GM19452 (cell line): ENCODE results near the gene CTNNB1.

Experiments used
- ATAC-seq: cut with Tn5 transposase; IDR thresholded peaks from one replicate; pipeline ENCODE4 v1.9.1; 2021; ENCODE audit not compliant: unreplicated experiment

CTNNB1 gene

DNA sequence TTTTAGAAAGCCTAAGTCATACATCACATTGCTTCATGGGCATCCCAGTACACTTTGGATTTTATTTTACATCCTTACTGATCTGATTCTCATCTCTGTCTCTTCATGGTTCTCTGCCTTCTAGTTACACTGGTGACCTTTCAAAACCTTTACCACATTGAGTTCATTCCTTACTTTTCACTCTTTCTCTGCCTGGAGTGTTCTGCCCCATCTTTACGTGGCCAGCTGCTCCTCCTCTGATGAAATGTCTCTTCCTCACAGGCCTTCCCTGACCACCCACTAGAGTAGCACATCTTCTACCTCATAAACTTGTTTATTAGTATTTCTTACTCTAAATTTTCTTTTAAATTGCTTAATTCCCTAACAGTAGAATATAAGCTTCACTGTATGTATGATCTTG lies 17.7 kb downstream of the CTNNB1 start:
- ATAC-seq, result no peak

DNA sequence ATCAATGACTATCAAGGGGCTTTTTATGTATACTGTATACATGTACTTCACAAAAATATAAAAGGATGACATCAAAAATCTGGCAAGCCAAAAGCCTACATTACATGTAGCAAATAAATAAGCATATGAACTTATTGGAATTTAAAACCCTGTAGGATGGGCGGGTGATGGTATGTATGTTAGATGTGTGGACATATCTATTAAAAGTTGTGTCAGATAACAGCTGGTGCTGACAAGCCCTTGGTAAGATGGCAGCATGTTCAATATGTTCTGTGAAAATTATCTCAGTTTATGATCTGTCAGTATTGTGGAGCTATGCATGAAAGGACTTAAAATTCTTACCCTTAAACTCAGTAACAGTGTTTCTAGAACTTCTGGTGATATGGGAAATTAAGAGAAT lies 20.1 kb downstream of the CTNNB1 start:
- no peak for ATAC-seq

DNA sequence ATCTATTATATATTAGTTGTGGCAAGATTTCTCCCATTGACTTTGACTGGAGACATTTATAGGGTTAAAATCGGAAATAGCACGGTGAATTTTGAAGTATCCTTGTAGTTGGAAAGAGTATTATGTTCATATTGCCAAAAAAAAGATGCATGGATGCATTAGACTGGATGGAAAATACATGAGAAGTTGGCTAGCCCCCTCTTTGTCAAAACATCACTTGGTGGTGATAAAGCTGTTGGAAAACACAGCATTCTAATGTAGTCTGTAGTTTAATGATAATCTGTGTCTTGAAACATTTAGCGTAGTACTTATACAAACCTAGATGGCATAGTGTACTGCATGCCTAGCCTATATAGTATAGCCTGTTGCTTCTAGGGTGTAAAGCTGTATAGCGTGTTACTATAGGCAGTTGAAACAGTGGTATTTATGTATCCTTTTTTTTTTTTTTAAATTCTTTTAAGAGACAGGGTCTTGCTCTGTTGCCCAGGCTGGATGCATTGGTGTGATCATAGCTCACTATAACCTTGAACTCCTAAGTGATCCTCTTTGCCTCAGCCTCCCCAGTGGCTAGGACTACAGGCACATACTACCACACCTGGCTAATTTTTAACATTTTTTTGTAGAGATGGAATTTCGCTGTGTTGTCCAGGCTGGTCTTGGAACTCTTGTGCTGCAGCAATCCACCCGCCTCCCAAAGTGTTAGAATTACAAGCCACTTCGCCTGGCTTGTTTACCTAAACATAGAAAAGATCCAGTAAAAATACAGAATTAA lies 21.8 kb downstream of the CTNNB1 start:
- ATAC-seq, result no peak

DNA sequence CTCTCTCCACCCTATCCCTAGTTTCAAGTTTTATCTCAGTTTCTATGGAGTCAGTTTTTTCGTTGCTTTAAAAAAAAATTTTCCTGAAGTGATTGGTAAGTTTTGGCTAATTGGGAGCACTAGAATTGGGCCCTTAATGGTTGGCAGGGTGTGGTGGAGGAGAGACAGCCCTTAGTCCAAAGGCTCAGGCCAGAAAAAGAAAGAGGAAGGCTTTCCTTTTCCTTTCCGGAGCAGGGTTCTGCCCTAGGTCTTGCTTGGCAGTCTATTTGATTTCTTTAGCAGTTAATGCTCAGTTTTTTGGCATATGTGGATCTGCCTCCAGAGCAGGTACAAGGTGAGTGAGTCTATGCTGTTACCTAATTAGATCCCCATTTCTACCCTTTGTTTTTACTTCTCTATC lies 22.7 kb downstream of the CTNNB1 start:
- no peak for ATAC-seq

DNA sequence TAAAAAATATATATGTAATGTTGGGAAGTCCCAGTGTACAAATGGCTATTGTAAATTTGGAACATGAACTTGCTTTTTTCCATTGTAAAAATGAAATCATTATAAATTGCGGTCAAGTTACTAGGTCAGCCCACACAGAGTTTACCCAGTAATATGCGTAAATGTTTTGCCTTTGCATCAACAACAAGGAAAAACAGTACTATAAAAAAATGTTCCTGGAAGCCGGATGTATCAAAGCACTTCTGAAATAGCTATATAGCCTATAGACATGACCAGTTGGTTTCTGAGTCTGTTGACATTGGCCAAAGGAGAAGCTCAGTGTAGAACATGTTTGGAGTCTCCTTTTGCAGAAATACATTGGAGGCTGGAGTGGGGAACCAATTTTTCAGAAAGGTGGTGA lies 23.2 kb downstream of the CTNNB1 start:
- ATAC-seq, result no peak

DNA sequence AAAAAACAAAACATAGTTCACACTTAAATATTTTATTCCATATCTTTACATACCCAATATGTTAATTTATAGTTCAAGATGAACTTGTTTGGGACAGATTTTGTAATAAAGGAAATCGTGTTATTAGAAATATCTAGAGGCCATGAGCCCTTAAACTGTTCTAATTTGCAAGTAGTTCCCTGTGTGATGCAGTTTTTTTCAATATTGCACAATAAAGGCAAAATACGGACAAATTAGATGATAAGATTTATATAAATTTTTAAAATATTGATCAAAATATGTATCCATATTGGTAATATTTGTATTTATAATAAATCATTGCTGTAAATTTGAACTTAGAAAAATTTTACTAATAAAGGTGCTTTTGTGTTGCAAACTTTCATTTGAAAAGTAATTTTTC lies 23.8 kb downstream of the CTNNB1 start:
- ATAC-seq, result no peak

DNA sequence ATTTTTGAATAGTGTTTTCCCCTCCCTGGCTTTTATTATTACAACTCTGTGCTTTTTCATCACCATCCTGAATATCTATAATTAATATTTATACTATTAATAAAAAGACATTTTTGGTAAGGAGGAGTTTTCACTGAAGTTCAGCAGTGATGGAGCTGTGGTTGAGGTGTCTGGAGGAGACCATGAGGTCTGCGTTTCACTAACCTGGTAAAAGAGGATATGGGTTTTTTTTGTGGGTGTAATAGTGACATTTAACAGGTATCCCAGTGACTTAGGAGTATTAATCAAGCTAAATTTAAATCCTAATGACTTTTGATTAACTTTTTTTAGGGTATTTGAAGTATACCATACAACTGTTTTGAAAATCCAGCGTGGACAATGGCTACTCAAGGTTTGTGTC lies 24.4 kb downstream of the CTNNB1 start:
- ATAC-seq, result no peak

DNA sequence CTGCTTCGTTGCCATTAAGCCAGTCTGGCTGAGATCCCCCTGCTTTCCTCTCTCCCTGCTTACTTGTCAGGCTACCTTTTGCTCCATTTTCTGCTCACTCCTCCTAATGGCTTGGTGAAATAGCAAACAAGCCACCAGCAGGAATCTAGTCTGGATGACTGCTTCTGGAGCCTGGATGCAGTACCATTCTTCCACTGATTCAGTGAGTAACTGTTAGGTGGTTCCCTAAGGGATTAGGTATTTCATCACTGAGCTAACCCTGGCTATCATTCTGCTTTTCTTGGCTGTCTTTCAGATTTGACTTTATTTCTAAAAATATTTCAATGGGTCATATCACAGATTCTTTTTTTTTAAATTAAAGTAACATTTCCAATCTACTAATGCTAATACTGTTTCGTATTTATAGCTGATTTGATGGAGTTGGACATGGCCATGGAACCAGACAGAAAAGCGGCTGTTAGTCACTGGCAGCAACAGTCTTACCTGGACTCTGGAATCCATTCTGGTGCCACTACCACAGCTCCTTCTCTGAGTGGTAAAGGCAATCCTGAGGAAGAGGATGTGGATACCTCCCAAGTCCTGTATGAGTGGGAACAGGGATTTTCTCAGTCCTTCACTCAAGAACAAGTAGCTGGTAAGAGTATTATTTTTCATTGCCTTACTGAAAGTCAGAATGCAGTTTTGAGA lies 25.0 kb downstream of the CTNNB1 start:
- ATAC-seq, result no peak

DNA sequence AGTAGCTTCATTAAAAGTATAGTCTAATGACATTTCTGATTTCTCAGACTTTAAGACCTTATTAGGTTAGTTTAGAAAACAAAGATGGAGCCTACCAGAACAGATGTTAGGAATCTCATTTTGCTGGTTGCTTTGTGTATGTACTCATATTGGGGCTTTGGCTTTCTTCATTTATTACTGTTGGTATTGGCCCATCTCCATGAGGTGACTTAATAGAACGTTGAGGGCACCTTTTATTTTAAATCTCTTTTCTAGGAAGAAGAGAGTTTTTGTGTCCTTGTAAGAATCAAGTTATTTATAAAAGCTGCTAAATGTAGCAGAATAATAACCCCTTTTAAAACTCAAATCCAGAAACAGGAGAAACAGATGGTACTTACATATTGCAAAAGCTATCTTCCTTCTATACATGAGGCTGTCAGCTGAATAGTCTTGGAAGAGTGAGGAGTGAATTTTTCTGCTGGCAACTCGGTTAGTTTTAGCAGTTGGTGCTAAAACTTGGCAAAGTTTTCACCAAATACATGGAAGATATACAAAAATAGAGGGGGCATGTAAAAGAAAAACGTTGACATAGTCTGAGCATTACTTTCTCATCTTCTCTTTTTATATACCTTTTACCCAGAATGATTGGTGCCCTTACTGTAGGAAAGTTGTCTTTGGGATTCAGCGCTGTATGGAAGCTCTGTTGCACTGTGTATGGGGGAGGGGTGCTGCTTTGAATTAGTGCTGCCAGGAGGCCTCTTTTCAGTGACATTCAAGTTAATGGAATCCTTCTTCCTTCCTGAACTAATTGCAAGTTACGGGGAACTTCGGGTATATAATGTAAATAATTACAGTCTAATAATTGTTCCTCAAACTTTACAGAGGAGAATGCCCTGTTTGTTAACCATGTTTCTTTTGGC lies 35.8 kb downstream of the CTNNB1 start:
- ATAC-seq, result no peak

DNA sequence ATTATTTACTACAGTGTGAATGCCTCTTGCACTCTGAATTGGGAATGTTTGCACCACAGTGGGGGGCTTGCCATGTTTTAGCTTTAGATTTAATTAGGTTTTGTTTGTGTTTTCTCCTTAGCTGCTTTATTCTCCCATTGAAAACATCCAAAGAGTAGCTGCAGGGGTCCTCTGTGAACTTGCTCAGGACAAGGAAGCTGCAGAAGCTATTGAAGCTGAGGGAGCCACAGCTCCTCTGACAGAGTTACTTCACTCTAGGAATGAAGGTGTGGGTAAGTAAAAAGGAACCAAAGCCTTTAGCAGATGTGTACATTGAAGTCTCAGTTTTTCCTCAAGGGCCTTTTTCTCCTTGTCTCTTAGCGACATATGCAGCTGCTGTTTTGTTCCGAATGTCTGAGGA lies 36.9 kb downstream of the CTNNB1 start:
- no peak for ATAC-seq

DNA sequence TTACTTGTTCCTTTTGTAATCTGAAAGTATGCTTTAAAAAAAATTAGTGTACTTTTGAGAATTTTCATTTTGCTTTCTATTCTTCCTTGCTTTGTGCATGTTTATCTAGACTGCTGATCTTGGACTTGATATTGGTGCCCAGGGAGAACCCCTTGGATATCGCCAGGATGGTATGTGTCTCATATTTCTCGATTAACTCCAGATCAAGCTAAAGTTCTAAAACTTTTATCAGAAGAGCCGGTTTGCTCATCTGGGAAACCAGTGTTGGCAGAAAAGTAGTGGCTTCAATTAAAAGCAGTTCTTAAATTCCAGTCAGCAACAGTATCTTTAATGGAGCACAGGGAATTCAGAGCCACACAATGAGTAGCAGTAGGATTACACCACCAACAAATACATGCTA lies 38.6 kb downstream of the CTNNB1 start:
- ATAC-seq, result no peak

DNA sequence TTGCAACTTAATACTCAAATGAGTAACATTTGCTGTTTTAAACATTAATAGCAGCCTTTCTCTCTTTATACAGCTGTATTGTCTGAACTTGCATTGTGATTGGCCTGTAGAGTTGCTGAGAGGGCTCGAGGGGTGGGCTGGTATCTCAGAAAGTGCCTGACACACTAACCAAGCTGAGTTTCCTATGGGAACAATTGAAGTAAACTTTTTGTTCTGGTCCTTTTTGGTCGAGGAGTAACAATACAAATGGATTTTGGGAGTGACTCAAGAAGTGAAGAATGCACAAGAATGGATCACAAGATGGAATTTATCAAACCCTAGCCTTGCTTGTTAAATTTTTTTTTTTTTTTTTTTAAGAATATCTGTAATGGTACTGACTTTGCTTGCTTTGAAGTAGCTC lies 40.3 kb downstream of the CTNNB1 start:
- ATAC-seq, result no peak

DNA sequence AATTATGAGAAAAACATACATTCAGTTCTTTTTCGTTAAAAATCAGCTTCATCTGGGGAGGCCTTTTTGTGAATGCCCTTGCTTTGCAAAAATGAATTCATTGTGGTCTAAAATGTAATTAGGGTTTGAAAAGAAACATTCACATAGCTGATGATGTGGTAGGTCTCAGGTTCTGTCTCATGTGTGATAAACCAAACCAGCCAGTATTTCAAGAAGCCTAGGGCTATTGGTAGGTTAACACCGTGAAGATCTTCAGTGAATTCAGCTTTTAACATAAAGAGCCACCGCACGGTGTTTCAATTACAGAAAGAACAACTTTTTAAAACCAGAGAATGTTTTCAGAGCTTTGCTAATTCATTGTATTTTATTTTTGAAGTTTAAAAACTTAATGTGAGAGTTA lies 41.9 kb downstream of the CTNNB1 start:
- ATAC-seq, result no peak

DNA sequence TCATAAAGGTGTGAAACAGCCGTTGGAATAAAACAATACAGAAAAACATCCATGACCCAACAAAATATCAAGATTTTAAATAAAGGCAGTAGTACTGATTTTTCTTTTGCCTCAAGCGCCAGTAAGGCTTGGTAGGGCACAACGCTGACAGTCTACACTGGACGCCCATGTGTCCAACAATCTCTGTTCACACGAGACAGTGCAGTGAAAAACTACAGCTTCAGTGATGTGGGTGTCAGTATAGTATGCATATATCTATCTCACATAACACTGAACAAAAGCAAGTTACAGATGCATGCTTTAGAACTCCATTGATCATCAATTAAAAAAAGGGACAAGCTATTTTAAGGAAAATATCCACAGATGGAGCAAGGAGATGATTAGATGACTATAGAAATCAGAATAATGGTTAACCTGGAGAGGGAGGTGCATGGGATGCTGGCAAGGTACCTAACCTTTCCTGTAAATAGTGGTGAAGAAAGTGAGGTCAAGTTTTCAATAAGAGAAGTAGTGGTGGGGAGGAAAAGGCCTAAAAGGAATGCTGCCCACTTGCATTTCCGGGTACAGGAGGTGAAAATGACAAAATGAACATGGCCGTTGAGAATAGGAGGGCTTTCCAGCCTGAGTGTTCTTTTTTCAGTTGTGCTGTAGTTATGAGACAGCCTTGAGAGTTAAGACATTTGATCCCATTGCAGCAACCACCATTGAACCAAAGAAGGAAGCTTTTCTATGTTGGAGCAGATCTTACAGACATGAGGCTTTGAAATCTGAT lies 42.7 kb downstream of the CTNNB1 start:
- ATAC-seq, result no peak

DNA sequence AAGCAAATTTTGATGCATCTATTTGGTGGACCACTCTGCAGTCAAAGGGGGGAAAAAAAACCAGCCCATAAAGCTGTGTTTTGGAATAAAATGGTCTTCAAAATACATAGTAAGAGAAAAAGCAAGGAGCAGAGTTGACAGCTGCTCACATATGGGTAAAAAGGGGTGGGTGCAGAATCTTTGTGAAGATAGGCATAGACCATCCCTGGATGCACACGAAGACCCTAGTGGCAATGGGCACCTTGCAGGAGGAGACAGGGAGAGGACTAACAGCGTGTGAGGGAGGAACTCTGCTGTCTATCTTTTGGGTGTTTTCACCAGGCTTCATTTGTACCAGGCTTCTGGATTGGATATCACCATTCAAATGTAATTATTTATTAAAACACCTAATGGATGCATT lies 43.9 kb downstream of the CTNNB1 start:
- no peak for ATAC-seq

DNA sequence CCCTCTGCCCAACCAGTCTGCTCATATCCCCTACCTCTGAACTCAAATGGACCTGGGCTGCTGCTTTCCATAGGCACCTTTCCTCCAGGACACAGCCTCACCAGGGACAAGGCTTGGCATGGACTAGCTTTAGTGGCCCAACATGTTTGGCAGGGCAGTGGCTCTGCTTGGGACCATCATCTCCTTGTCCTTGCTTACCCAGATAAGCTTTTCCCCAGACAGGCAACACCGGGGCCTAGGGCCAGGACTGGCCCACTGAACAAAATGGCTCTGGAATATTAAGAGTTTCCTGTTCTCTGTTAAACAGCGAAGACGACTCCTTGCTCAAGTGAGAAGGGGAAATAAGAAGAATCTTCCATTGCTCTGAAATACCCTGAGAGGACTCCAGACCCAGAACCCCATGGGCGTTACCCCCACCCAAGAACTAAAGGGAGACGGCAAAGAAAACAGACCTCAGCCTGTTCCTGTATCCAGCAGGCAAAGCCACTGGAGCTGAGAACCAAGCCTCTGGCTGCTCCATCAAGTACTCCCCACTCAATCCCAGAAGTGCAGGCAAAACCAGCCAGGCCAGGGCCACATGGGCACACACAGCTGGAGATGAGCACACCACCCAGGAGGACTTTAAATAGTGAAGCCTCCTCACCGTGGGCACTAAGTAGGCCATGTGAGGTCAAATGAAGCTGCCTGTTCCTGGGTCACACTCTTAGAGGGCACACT lies 45.5 kb downstream of the CTNNB1 start:
- ATAC-seq, result no peak

DNA sequence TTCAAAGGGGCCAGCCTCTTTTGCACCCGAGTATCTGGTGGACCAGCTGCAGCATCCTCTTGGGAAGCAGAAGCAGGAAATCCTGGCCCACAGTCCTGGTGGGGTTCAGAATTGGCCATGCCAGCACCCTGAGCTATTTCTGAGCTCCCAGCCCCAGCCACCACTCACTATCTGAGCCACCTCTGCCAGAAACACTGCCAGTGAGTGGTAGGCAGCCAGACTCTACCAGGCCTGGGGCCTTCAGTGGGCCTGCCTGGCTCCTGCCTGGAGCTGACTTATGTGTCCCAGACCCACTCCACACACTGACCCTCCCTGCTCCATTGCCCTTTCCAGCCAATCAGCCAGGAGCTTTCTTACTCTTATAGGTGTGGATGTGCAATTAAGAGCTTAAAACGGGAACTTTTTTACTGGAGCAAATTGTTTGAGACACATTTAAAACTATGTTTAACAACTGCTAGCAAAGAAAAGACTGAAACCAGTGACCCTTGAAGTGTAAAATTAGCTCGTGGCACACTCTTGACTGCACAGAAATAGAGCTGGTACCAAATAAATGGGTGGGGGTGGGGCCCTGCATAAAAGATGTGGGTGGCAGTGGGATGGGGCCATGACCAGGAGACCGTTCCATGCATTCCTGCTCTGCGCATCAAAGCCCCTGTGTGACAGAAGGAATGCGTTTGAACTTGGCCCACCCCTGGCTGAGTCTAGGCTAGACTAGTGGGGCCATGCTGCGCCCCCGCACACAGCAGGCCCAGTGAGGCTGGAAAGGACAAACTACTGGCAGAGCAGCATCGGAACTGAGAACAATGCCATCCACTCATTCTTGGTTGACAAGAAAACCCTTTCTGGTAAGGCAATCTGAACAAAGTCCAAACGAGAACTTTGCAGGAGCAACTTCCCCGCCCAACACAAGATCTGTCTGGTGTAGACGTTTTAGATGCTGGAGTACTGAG lies 48.0 kb downstream of the CTNNB1 start:
- no peak for ATAC-seq

DNA sequence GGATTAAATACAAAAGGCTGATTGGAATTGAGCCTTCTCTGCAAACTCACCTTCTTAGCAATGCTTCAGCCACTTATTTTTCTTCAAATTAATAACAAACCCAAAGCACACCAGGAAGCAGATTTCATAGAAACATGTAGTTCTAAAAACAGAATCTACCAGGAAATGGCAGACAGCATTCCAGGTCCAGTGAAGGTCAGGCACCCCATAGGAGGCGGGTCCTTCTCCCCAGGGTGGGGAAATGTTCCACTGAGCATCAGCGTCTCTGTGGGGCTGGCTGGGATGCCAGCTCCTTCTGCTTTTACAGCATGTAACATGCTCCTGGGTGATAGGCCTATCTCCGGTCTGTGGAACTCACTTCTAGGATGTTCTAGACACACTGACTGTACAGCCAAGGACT lies 49.2 kb downstream of the CTNNB1 start:
- no peak for ATAC-seq

DNA sequence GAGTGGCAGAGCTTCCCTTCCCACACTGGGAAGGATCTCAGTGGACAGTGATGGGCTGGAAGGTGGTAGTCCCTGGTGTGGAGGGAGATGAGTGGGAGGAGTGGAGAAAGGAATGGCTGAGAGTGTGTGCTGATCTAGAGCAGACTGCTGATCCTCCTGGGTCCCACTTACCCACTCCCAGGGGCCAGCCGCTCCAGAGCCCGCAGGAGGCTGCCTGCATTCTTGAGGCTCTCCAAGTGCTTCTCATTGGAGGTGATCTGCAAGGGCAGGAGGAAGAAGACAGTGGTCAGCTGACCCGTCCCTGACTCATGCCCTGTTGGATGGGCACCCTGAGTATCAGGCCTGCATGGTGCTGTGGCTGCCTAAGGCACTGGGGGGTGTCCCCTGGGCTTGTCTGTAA lies 50.0 kb downstream of the CTNNB1 start:
- ATAC-seq, result no peak
